Measurements from ENCODE around the gene FAAP24.

DNA sequence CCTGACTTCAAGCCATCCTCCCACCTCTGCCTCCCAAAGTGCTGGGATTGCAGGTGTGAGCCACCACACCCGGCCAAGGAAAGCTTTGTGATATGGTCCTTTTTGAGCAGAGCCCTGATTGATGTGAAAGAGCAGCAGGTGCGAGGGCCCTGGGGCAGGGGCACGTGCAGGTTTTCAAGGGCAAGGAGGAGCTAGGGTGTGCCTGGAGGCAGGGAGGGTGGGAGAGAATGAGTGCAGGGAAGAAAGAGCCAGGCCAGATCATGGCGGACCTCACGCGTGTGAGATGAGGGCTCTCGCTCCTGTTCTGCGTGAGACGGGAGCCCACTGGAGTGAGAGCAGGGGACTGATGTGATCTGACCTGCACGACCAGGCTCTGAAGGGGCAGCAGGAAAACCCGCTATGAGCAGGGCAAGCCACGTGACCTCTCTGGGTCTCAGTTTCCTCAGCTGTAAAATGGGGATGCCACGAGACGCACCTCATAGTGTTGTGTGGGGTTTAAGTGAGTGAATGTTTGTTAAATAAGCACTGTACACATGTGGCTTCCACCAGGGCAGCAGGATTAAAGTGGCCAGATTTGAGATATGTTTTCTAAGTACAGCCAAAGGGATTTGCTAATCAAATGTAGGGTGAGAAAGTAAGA, 25.8 kb downstream of the FAAP24 start:
- TF ChIP-seq, protein P1, sequence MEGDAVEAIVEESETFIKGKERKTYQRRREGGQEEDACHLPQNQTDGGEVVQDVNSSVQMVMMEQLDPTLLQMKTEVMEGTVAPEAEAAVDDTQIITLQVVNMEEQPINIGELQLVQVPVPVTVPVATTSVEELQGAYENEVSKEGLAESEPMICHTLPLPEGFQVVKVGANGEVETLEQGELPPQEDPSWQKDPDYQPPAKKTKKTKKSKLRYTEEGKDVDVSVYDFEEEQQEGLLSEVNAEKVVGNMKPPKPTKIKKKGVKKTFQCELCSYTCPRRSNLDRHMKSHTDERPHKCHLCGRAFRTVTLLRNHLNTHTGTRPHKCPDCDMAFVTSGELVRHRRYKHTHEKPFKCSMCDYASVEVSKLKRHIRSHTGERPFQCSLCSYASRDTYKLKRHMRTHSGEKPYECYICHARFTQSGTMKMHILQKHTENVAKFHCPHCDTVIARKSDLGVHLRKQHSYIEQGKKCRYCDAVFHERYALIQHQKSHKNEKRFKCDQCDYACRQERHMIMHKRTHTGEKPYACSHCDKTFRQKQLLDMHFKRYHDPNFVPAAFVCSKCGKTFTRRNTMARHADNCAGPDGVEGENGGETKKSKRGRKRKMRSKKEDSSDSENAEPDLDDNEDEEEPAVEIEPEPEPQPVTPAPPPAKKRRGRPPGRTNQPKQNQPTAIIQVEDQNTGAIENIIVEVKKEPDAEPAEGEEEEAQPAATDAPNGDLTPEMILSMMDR (IDR thresholded peaks at IDR 0.05; ENCODE audit: low read depth, low read length), result no peak
- TF ChIP-seq MAX (IDR thresholded peaks at IDR 0.05; ENCODE audit: low read depth, low read length) (no peak), POLR2A (IDR thresholded peaks at IDR 0.05; ENCODE audit: extremely low read depth, insufficient read length) (no peak)
